GM12873 (cell line): ENCODE measurements around the gene RAET1E.

Experiments
- TF ChIP-seq, protein P1 (sequence below): IDR thresholded peaks from 2 replicates; pipeline ENCODE4 v1.5.1; 2012; ENCODE audit warnings: low read depth, mild to moderate bottlenecking, moderate library complexity, low read length, control low read depth; ENCODE audit not compliant: insufficient read depth; ENCODE audit errors: missing control alignments

RAET1E gene

DNA sequence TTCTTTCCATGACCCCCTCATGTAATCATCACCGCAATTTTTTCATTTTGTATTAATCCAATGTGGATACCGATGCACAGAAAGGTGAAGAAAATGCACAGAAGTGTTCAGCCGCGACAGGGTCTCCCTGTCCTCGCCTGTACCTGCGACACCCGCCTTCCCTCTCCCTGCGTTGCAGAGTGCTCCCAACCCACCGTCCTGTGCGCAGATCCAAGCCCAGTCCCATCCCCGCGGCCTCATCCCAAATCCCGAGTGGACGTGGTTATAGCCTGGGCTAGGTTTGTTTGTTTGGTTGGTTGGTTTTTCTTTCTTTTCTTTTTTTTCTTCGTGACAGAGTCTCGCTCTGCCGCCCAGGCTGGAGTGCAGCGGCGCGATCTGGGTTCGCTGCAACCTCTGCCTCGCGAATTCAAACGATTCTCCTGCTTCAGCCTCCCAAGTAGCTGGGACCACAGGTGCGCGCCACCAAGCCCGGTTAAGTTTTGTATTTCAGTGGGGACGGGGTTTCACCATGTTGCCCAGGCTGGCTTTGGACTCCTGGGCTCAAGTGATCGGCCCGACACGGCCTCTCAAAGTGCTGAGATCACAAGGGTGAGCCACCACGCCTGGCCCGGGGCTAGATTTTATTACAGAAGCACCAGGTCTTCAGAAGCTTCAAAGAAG is 25.5 kb upstream of the RAET1E start:
- TF ChIP-seq, protein P1, sequence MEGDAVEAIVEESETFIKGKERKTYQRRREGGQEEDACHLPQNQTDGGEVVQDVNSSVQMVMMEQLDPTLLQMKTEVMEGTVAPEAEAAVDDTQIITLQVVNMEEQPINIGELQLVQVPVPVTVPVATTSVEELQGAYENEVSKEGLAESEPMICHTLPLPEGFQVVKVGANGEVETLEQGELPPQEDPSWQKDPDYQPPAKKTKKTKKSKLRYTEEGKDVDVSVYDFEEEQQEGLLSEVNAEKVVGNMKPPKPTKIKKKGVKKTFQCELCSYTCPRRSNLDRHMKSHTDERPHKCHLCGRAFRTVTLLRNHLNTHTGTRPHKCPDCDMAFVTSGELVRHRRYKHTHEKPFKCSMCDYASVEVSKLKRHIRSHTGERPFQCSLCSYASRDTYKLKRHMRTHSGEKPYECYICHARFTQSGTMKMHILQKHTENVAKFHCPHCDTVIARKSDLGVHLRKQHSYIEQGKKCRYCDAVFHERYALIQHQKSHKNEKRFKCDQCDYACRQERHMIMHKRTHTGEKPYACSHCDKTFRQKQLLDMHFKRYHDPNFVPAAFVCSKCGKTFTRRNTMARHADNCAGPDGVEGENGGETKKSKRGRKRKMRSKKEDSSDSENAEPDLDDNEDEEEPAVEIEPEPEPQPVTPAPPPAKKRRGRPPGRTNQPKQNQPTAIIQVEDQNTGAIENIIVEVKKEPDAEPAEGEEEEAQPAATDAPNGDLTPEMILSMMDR, result no peak

DNA sequence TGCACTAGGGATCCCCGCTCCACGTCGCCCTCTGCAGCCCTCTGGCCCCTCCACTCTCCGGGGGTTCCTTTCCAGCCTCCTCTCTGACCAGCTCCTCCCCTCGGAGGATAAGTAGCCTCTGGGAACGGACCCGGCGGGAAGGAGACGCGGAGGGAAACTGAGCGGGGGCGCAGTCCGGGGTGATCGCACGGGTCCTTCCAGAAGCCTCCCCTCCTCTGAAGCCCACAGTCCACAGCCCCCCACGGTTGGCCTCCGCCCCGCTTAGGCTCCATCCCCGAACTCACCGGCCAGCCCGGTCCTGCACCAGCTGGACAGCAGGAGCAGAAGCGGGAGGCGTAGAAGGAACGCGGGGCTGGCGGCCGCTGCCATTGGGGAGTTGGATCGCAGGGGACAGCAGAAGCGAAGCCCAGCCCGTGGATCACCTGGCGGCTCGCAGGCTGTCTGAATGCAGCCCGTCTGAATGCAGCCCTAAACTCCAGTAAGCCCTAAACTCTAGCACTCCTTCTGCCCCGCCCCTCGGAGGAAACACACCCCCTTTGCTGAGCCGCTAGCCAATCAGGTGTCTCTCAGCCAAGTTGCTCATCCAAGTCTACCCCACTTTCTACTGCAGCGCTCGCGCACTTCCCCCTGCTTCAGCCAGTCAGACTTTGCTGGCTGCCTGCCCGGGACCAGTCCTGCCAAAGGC is 24.9 kb upstream of the RAET1E start, which contains the start of gene RAET1G:
Gene RAET1G, minus strand, starts transcription at position 480 of the 685 bp plus-strand sequence. Its CDS starts 111 bp downstream, at position 369.
- TF ChIP-seq, protein P1, result no peak

DNA sequence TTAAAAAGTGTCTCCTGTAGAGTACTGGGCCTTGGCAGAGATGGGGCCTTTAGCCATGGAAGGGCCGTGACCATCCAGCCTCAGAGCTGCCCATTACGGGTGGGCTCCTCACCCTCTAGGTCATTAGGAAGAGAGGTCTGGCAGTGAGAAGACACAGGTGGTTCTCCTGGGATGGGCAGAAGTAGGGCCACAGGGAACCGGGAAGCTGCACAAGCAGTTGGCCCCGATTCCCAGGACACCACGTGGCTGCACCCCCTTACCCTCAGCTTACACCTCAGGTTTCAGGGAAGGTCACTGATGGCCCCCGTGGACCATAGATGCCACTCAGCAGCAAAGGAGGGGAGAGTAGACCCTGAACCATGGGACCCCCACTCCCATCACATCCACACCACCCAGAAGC is 23.4 kb upstream of the RAET1E start:
- TF ChIP-seq, protein P1, result no peak

DNA sequence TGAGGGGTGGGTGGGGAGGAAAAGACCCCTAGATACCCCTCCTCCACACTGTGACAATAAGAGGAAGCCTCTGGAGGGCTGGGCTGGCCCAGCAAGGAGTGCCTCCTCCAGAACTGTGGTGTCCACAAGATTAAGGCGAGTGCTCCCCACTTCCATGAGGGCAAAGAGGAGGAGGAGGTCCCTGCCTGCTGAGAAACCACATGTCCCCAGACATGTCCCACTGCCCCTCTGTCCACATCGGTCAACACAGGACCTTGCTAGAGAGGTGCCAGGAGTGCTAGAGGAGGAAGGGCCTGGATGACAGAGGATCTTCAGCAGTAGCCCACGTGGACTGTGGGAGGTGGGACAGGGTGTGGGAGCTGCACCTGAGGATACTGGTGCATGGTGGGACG is 21.9 kb upstream of the RAET1E start:
- TF ChIP-seq, protein P1, result no peak

DNA sequence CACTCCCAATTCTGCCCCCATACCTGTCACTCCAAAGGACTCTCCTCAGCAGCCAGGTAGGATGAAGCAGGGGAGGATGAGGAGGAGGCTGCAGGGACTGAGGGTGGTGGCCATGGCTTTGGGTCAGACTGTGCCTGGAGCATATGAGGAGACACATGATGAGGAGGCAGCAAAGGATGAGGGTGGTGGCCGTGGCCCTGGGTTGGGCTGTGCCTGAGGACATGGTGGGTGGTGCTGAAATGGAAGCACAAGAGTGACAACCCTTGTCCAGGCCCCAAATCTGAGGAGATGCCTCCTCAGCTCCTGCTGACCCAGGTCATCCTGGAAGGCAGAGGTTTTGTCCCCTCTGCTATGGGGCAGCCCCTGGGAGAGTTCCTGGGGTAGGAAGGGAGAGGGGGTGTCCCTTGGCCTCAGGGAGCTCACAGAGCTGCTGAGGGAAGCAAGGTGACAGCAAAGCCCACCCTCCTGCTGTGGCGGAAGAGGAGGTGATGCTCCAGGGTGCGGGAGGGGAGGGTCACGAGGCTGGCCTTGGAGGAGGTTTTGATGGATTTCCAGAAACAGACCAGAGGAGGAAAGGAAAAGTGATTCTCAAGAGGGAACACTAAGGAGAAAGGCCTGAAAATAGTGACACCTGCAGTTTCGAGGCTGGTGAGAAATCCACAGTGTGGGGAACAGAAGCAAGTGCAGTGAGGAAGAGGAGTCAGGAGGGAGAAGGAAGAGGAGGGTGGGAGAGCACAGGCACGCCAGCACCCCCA is 20.4 kb upstream of the RAET1E start:
- TF ChIP-seq, protein P1, result no peak

DNA sequence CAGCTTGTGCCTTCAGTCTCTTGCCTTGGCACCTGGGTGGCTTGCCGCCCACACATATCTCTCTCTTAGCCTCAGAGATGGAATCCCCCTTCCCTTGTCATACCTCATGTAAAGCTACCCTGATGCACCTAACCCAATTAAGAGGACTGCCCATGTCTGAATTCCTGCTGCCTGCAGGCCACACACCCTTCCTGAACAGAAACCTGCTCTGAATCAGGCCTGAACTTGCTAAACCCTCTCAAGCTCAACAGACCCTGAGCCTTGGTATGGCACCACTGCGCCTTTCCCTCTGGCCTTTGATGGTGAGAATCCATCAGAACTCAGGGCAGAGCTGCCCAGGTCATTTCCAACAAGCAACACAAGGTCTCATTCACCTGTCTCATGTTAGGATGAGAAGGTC is 19.8 kb upstream of the RAET1E start:
- TF ChIP-seq, protein P1, result no peak
